Chondrocyte (in vitro differentiated cells): ENCODE data around the gene MRPS18A. TPM values are rescaled to one million over a fixed set of nuclear protein-coding genes. Genes with fewer than 3 reads are reported as not detected.

ENCODE experiments used
- DNase-seq: peaks from one replicate; pipeline ENCODE4 v3.0.0; 2021; ENCODE audit warnings: mixed read lengths, low spot score
- H3K27ac Mint-ChIP-seq: one replicate; pipeline ENCODE4 v1.8.0; 2021; ENCODE audit warnings: mild to moderate bottlenecking, moderate library complexity, mixed read lengths; ENCODE audit not compliant: unreplicated experiment
- H3K27me3 Mint-ChIP-seq: 2 replicates; pipeline ENCODE4 v1.8.0; 2021; ENCODE audit warnings: low read depth, mixed read lengths
- H3K36me3 Mint-ChIP-seq: 2 replicates; pipeline ENCODE4 v1.8.0; 2021; ENCODE audit warnings: low read depth, mixed read lengths
- H3K4me1 Mint-ChIP-seq: 2 replicates; pipeline ENCODE4 v1.8.0; 2021; ENCODE audit warnings: low read depth, mild to moderate bottlenecking, mixed read lengths
- H3K4me3 Mint-ChIP-seq: one replicate; pipeline ENCODE4 v1.8.0; 2021; ENCODE audit warnings: mild to moderate bottlenecking, moderate library complexity, mixed read lengths; ENCODE audit not compliant: unreplicated experiment
- H3K9me3 Mint-ChIP-seq: 2 replicates; pipeline ENCODE4 v1.8.0; 2021; ENCODE audit warnings: low read depth, mixed read lengths
- CTCF ChIP-seq: fragments of 200-600 bp; sonication (generic); IDR thresholded peaks from 2 replicates; pipeline ENCODE4 v1.5.0; 2021; ENCODE audit warnings: antibody characterized with exemption, mild to moderate bottlenecking, moderate library complexity
- total RNA-seq: library from RNA; stranded (reverse); gene quantifications from 3 replicates; pipeline ENCODE4 v1.2.1, GENCODE V29; 2021

The MRPS18A gene
- total RNA-seq, 1 donor from 2014 or later: 26.8 TPM

DNA sequence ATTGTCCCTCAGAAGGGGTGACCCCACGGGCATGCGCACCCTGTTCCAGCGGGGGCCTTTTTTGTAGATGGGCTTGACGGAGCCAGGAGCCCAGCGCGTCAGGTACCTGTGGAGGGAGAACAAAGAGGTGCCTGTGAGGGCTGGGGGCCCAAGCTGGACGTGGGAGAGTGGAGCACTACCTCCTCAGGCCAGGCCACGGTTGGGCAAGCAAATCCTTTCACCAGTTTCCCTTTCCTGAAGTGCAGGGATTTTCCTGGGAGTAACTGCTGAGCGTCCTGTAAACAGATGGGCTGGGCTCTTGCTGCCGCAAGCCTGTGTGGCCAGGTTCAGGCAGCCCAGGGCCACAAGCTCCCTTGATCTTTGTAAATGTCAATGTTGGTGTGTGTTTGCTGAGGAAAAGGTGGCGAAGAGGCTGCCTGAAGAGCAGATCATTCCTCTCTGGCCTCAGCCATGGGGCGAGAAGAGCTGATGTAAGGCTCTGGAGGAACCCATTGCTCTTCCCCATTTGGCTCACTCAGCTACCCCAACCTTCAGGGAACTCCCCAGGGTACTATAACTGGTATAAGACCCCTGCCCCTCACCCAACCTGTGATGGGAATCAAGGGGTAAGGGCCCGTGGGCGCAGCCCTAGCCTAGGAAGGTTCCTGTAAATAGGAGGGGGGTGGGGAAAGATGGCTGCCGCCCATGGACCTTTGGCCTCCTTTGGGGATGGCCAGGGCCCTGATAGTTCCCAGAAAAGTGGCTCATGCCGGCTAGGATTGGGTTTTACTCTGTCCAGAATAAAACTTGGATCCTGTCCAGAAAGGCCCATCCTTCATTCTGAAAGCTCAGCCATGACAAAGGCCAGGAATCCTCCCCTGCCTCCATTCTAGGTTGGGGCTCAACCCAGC, 15.5 kb downstream of the MRPS18A start:
- Mint-ChIP-seq H3K27ac (no peak overlapping the region), H3K27me3 (no peaks in the 10 kb centered on the region), H3K4me1 (peaks cover 22% of the 10 kb centered on the region), H3K4me3 (no peak overlapping the region), H3K9me3 (no peaks in the 10 kb centered on the region), H3K36me3 (peaks cover 19% of the 10 kb centered on the region)
- no peak for DNase-seq
- TF ChIP-seq CTCF: no peak

DNA sequence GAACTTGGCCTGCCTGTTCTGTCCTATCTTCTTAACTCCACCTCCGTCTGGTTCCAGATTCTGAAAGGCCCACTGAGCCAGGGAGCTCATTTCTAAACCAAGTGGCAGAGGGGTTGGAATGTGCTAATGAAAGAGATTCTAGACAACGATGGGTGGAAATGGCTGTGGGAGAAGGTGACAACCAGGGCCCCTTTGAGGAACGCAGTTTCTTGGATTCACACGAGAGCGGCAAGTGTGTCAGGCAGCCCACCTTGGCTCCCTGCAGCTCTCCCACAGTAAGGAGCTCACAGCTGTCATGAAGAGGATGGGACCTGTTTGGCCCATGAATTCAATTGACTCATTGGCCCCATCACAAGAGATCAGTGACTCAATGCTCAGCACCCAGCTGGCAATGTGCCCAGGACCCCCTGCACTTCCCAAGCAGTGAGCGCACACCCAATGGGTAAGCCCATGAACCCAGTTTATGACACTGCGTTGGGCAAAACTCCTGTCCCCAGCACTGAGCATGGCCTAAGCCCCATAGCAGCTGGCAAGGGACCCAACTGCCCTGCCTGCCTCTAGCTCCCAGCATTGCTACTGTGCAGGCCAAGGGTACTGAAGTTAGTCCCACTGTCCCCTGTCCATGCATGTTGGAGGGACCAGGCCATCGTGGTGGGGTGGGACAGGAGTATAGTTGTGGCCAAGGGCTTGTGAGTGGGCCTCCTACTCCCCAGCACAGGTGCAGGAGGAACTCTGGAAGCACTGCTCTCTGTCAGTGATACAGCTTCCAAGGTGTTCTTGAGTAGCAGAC, 16.4 kb downstream of the MRPS18A start:
- Mint-ChIP-seq H3K4me1 (peaks cover 22% of the 10 kb centered on the region), H3K27ac (no peak overlapping the region), H3K9me3 (no peaks in the 10 kb centered on the region), H3K27me3 (no peaks in the 10 kb centered on the region), H3K36me3 (peaks cover 19% of the 10 kb centered on the region), H3K4me3 (no peak overlapping the region)
- no peak for TF ChIP-seq CTCF
- DNase-seq: no peak

DNA sequence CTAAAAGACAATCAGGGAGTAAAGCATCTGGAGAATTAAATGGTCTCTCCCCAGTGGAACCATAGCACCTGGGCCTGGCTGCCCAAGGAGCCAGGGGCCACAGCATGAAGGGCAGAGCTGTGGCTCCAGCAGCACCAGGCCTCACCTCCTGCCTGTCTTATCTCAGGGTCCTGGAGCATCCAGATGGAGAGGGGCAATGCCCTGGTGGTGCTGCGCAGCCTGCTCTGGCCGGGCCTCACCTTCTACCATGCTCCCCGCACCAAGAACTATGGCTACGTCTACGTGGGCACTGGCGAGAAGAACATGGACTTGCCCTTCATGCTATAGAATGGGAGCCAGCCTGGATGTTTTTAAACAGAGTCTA, 17.0 kb downstream of the MRPS18A start:
- Mint-ChIP-seq H3K4me3 (no peak overlapping the region), H3K4me1 (peaks cover 22% of the 10 kb centered on the region), H3K9me3 (no peaks in the 10 kb centered on the region), H3K36me3 (peaks cover 16% of the 10 kb centered on the region), H3K27ac (no peak overlapping the region), H3K27me3 (no peaks in the 10 kb centered on the region)
- DNase-seq: no peak
- no peak for TF ChIP-seq CTCF

GRCh38 chr6:43669922-43670622, 17.5 kb downstream of the MRPS18A start:
- no peak overlapping the region for H3K27ac Mint-ChIP-seq
- peaks cover 12% of the 10 kb centered on the region for H3K36me3 Mint-ChIP-seq
- no peak for TF ChIP-seq CTCF
- no peak overlapping the region for H3K4me3 Mint-ChIP-seq
- no peaks in the 10 kb centered on the region for H3K27me3 Mint-ChIP-seq
- no peak for DNase-seq
- H3K9me3 Mint-ChIP-seq: no peaks in the 10 kb centered on the region
- H3K4me1 Mint-ChIP-seq: peaks cover 22% of the 10 kb centered on the region
